Pancreas (tissue), 10 donors: ENCODE measurements around the gene P2RX4. TPM values are rescaled to one million over a fixed set of nuclear protein-coding genes. Genes with fewer than 3 reads are reported as not detected.
"Not testable (repeated sequence)": the region's sequence is repeated elsewhere in the genome, so short reads cannot be mapped to it uniquely, and the experiment has no call there.

Source experiments
- ATAC-seq, 4 donors: fragments of 200-7000 bp; cut with Tn5 transposase; one replicate each; pipeline versions ENCODE4 v1.8.0 to v1.9.1; 2020; ENCODE audit warnings: mild to moderate bottlenecking in 4 of 4, moderate library complexity in 4 of 4
- DNase-seq, 6 donors: peaks; one replicate each; pipeline ENCODE4 v3.0.0-alpha.2; 2020
- FAIRE-seq: peaks from 2 replicates; lab custom pipeline; 2012; peaks lifted over from hg19 to GRCh38; lab: Jason Lieb, UNC
- H3K27ac ChIP-seq, 4 donors: fragments of 200-600 bp; sonication (generic); 1 replicate in 3 of 4; 2 replicates in 1 of 4; pipeline versions ENCODE4 v1.5.0 to v1.8.0; 2020
- H3K27me3 ChIP-seq, 4 donors: fragments of 200-600 bp; one replicate each; pipeline ENCODE4 v1.8.0; 2021
- H3K36me3 ChIP-seq, 3 donors: fragments of 200-600 bp; sonication (generic) in 1 of 3; one replicate each; pipeline versions ENCODE4 v1.5.0 to v1.8.0; 2020 to 2021
- H3K4me1 ChIP-seq, 3 donors: fragments of 200-600 bp; one replicate each; pipeline ENCODE4 v1.8.0; 2021
- H3K4me3 ChIP-seq, 4 donors: fragments of 200-600 bp; sonication (generic) in 2 of 4; one replicate each; pipeline versions ENCODE4 v1.5.0 to v1.8.0; 2020 to 2021
- H3K9me3 ChIP-seq, 4 donors: fragments of 200-600 bp; one replicate each; pipeline ENCODE4 v1.8.0; 2021
- WGBS, 2 donors: extraction: QIAGEN DNeasy Blood & Tissue Kit; methylation state at CpG; one replicate each; pipeline ENCODE4 v1.1.7; 2013; 5-methylcytosine and 5-hydroxymethylcytosine counted together
- intact Hi-C, 3 donors: fragments of 100-400 bp; cut with DNase I; formaldehyde crosslinking; loops; one replicate each; pipeline versions ENCODE4 v1.11.1 to v1.14.2; 2022
- polyA plus RNA-seq, 2 donors: library from polyadenylated mRNA; stranded (reverse); fragments of 200-250 nt; gene quantifications; one replicate each; pipeline ENCODE4 v1.2.3, GENCODE V29; 2013
- total RNA-seq, 6 donors: library from RNA; stranded (reverse); fragmentation: NEBNext Ultra II Directional in 4 of 6; extraction: Animal tissue kit (Norgen Biotek cat#: 25700) in 4 of 6; gene quantifications; one replicate each; pipeline versions ENCODE4 v1.2.1 to v1.2.4, GENCODE V29; 2021 to 2023
- TF ChIP-seq, protein P1 (sequence below), 4 donors: fragments of 200-600 bp; sonication (generic) in 3 of 4; IDR thresholded peaks; one replicate each; pipeline versions ENCODE4 v1.5.0 to v1.8.0; 2021; ENCODE audit warnings: antibody characterized with exemption in 4 of 4
- donor health status: healthy with polysubstance abuse.
- donor health status: DM: no; HTN: no; CAD: no; lungs with moderate emphysema.
- donor health status: DM: no; HTN: no; CAD: no.
- donor health status: control.
- donor health status: control.
- donor health status: Bipolar disorder and iron deficiency.
- donor health status: DM: yes; HTN: yes; CAD: no.
- donor health status: DM: no; HTN: no; CAD: no.
- donor health status: DM: no; HTN: no; CAD: no.
- donor health status: DM: yes; HTN: yes; CAD: no.

The P2RX4 gene
- total and polyA plus RNA-seq, 8 donors: 27.5 to 60.1 (median 33.1) TPM

DNA sequence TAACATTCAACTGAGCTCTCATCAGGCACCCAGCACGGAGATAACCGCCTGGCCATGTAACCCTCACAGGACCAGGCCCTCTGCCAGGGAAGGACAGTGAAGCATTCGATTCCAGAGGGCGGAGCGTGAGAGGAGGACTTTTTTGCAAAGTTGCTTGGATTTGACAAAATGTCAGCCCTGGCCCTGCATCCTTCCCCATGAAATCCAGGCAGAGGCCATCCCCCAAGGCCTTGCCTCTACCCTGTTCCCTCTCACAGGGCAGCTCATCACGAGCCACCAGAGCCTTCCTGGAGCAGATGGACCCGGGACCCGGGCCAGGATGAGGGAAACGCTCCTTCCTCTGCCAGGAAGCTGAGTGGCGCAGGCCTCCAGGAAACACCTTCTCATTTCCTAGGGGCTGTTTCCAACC is 69.6 kb downstream of the P2RX4 start:
- Histone ChIP-seq H3K4me1 (peaks cover 4 to 8% (median 4%) of the 10 kb centered on the region in 3 donors), H3K9me3 (no peaks in the 10 kb centered on the region), H3K27ac (peak overlapping the region in 3 of 4 donors; percentile 35 to 62 (median 39)), H3K36me3 (no peaks in the 10 kb centered on the region), H3K27me3 (no peaks in the 10 kb centered on the region), H3K4me3 (no peak overlapping the region)
- ATAC-seq (peak in 3 of 4 donors; percentile 36 to 54 (median 49)), DNase-seq (peak in 3 of 6 donors; percentile 29 to 45 (median 37)), FAIRE-seq (no peak)
- WGBS, 2 donors: 54% methylated on average over 10 of the region's 10 CpGs
- TF ChIP-seq, protein P1, sequence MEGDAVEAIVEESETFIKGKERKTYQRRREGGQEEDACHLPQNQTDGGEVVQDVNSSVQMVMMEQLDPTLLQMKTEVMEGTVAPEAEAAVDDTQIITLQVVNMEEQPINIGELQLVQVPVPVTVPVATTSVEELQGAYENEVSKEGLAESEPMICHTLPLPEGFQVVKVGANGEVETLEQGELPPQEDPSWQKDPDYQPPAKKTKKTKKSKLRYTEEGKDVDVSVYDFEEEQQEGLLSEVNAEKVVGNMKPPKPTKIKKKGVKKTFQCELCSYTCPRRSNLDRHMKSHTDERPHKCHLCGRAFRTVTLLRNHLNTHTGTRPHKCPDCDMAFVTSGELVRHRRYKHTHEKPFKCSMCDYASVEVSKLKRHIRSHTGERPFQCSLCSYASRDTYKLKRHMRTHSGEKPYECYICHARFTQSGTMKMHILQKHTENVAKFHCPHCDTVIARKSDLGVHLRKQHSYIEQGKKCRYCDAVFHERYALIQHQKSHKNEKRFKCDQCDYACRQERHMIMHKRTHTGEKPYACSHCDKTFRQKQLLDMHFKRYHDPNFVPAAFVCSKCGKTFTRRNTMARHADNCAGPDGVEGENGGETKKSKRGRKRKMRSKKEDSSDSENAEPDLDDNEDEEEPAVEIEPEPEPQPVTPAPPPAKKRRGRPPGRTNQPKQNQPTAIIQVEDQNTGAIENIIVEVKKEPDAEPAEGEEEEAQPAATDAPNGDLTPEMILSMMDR (IDR thresholded peaks at IDR 0.05): no peak
- intact Hi-C loops: no loop called here

DNA sequence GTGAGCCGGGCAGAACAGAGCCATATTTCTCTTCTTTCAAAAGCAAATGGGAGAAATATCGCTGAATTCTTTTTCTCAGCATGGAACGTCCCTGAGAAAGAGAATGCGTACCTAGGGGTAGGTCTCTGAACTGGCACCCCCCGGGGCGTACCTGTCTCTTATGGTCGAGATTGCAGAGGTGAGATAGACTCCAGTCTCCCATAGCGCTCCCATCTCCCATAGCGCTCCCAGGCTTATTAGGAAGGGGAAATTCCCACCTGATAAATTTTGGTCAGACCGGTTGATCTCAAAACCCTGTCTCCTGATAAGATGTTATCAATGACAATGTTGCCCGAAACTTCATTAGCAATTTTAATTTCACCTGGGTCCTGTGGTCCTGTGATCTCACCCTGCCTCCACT is 70.6 kb downstream of the P2RX4 start:
- DNase-seq: not testable (repeated sequence)

DNA sequence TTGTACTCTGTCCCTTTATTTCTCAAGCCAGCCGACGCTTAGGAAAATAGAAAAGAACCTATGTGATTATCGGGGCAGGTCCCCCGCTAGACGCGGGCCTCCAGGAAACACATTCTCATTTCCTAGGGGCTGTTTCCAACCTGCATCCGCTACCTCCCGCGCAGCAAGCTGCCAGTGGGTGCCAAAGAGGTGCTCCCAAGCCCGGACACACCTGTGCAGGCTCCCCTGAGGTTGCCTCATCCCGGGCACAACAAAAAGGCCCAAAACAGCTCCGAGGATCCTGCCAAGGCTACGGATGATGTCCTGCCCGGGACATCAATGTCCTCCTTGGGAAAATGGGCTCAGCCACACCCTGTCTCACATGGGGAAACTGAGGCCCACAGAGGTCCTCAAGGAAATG is 71.2 kb downstream of the P2RX4 start:
- H3K27me3 ChIP-seq, ATAC-seq, H3K36me3 ChIP-seq, DNase-seq, H3K4me3 ChIP-seq, intact Hi-C loops, H3K9me3 ChIP-seq, H3K4me1 ChIP-seq, H3K27ac ChIP-seq, FAIRE-seq: not testable (repeated sequence)
- 91 to 94% methylated on average over 14 of the region's 14 CpGs for WGBS, 2 donors

More for the DNA sequence above, 70.6 kb downstream of the P2RX4 start:
- H3K27ac ChIP-seq, H3K27me3 ChIP-seq, H3K4me3 ChIP-seq, intact Hi-C loops, H3K9me3 ChIP-seq, H3K4me1 ChIP-seq, ATAC-seq, H3K36me3 ChIP-seq, FAIRE-seq: not testable (repeated sequence)
- WGBS, 2 donors: 85 to 91% methylated on average over 11 of the region's 11 CpGs

DNA sequence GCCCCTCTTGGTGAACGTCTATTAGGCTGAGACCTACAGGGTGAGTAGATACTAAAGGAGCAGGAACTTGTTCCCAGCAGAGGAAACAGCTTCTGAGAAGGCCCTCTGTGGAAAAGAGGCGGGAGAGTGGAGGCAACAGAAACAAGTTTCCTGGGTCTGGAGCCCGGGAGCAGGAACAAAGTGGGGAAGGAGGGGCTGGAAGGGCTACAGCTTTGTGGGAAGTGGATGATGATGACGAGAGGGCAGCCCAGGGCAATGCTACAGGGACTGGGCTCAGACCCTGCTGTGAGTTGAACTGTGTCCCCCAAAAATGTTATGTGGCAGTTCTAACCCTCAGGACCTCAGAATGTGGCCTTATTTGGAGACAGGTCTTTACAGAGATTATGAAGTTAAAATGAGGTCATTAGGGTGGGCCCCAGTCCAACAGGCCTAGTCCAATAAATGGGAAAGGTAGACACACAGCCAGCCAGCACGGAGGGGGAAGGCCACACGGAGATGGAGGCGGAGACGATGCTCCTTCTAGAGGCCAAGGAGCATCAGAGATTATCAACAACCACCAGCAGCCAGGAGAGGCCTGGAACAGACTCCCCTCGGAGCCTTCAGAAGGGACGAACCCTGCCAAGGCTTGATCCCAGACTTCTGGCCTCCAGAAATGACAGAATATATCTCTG is 72.3 kb downstream of the P2RX4 start:
- H3K4me1 ChIP-seq: peaks cover 4 to 8% (median 4%) of the 10 kb centered on the region in 3 donors
- TF ChIP-seq, protein P1 (IDR thresholded peaks at IDR 0.05): no peak
- H3K36me3 ChIP-seq: no peaks in the 10 kb centered on the region
- no peaks in the 10 kb centered on the region for H3K9me3 ChIP-seq
- DNase-seq: no peak
- no peaks in the 10 kb centered on the region for H3K27me3 ChIP-seq
- intact Hi-C loops: no loop called here
- FAIRE-seq: no peak
- no peak overlapping the region for H3K4me3 ChIP-seq
- ATAC-seq: no peak
- H3K27ac ChIP-seq: no peak overlapping the region
- WGBS, 2 donors: 81 to 85% methylated on average over 10 of the region's 10 CpGs

DNA sequence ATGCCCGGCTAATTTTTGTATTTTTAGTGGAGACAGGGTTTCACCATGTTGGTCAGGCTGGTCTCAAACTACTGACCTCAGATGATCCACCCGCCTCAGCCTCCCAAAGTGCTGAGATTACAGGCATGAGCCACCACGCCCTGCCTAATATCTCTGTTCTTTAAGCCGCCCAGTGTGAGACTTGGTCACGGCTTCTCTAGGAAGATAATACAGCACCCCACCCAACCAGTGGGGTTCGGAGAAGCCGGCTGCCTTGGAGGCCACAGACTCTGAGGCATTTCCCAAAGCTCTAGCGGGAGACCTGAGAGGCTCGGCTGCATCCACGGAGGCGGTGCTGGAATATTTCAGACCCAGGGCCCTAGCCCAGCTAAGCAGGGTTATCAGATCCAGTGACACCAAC is 73.0 kb downstream of the P2RX4 start:
- H3K4me3 ChIP-seq, H3K36me3 ChIP-seq, ATAC-seq, H3K9me3 ChIP-seq, DNase-seq, H3K27ac ChIP-seq, intact Hi-C loops, FAIRE-seq, H3K4me1 ChIP-seq, H3K27me3 ChIP-seq: not testable (repeated sequence)
- WGBS, 2 donors: 95% methylated on average over 11 of the region's 11 CpGs

DNA sequence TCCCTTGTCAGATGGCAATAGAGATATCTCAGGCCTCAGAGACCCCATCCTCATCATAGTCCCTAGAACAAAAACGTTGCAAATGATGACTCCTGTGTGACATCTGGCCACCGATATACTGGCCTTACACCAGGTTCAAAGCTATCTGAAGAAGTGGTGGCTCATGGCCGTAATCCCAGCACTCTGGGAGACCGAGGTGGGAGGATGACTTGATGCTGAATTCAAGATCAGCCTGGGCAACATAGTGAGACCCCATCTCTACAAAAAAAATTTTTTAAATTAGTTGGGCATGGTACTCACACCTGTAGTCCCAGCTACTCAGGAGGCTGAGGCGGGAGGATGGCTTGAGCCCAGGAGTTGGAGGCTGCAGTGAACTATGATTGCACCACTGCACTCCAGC is 73.5 kb downstream of the P2RX4 start:
- no peak overlapping the region for H3K27ac ChIP-seq
- DNase-seq (no peak), FAIRE-seq (no peak), ATAC-seq (no peak)
- intact Hi-C loops: no loop called here
- TF ChIP-seq, protein P1 (IDR thresholded peaks at IDR 0.05): no peak
- H3K4me3 ChIP-seq: no peak overlapping the region
- 86 to 87% methylated on average over 5 of the region's 5 CpGs for WGBS, 2 donors
- H3K9me3 ChIP-seq: no peaks in the 10 kb centered on the region
- peaks cover 4 to 8% (median 4%) of the 10 kb centered on the region in 3 donors for H3K4me1 ChIP-seq
- no peaks in the 10 kb centered on the region for H3K27me3 ChIP-seq
- no peaks in the 10 kb centered on the region for H3K36me3 ChIP-seq

Other genes with a start within 250 kb of the P2RX4 start
- 1 to 10 TPM; 4.9 to 9.1 (median 6.9) TPM for gene HNF1A, start 231.6 kb upstream of the P2RX4 start, total RNA-seq
- 10 to 100 TPM; 11.5 to 17.2 TPM for gene HNF1A, start 231.6 kb upstream of the P2RX4 start, polyA plus RNA-seq
- 1 to 10 TPM; 5.1 to 7.9 (median 7.0) TPM for gene C12orf43, start 193.6 kb upstream of the P2RX4 start, total RNA-seq
- 1 to 10 TPM; 4.5 to 6.7 TPM for gene C12orf43, start 193.6 kb upstream of the P2RX4 start, polyA plus RNA-seq
- under 1 TPM; 0.16 to 0.50 (median 0.25) TPM for gene OASL, start 170.9 kb upstream of the P2RX4 start, total RNA-seq
- gene OASL, start 170.9 kb upstream of the P2RX4 start, polyA plus RNA-seq: under 1 TPM; 0.42 to 0.59 TPM
- gene P2RX7, start 77.3 kb upstream of the P2RX4 start, total RNA-seq: 1 to 10 TPM in 5 of 6 donors, under 1 TPM in 1; 0.93 to 8.8 (median 1.7) TPM
- gene P2RX7, start 77.3 kb upstream of the P2RX4 start, polyA plus RNA-seq: 1 to 10 TPM in 1 of 2 donors, under 1 TPM in 1; 0.77 to 1.2 TPM
- gene CAMKK2, start 86.6 kb downstream of the P2RX4 start, total RNA-seq: 10 to 100 TPM in 5 of 6 donors, 1 to 10 TPM in 1; 9.3 to 26.7 (median 13.0) TPM
- 10 to 100 TPM in 1 of 2 donors, 1 to 10 TPM in 1; 9.6 to 15.4 TPM for gene CAMKK2, start 86.6 kb downstream of the P2RX4 start, polyA plus RNA-seq
- 10 to 100 TPM; 58.0 to 90.4 (median 72.7) TPM for gene ANAPC5, start 142.3 kb downstream of the P2RX4 start, total RNA-seq
- 100 to 1,000 TPM; 135 to 183 TPM for gene ANAPC5, start 142.3 kb downstream of the P2RX4 start, polyA plus RNA-seq
- gene RNF34, start 190.0 kb downstream of the P2RX4 start, total RNA-seq: 10 to 100 TPM; 11.6 to 22.8 (median 14.1) TPM
- gene RNF34, start 190.0 kb downstream of the P2RX4 start, polyA plus RNA-seq: 10 to 100 TPM; 13.4 to 19.1 TPM